G401 (cell line): ENCODE results near the gene AXIN1. TPM values are rescaled to one million over a fixed set of nuclear protein-coding genes. Genes with fewer than 3 reads are reported as not detected.
A peak's percentile ranks its signal among the peaks of the same experiment; 100 is the strongest.
"Not testable (repeated sequence)": the region's sequence is repeated elsewhere in the genome, so short reads cannot be mapped to it uniquely, and the experiment has no call there.

Experiments
- DNase-seq: peaks from one replicate; pipeline ENCODE4 v3.0.0-alpha.2; 2015; ENCODE audit warnings: low spot score
- in situ Hi-C: cut with HindIII; loops from 2 replicates; pipeline ENCODE4 v1.10.0; 2016; ENCODE audit warnings: low sequenced_read_pairs, mixed read lengths
- total RNA-seq: library from RNA; depleted of rRNA; stranded (reverse); fragments of >200 nt; shearing (Covaris generic); gene quantifications from 2 replicates; pipeline ENCODE4 v1.2.3, GENCODE V29; 2014; rRNA removed

The AXIN1 gene
- total RNA-seq, result 45.5 and 46.3 TPM in 2 replicates

GRCh38 chr16:352547-353403, at the start of gene AXIN1:
Gene AXIN1 (minus strand): TSS chr16:352723. CDS start chr16:347025, 5,698 bp downstream.
- in situ Hi-C loops, result no loop called here
- DNase-seq, result peak; percentile 95

GRCh38 chr16:401468-402348, 49.2 kb upstream of the AXIN1 start, which contains the start of gene DECR2:
Gene DECR2 (plus strand): TSS chr16:401885. CDS start chr16:401964, 79 bp downstream.
- in situ Hi-C loops, result no loop called here
- peak; percentile 93 for DNase-seq

- no peak for DNase-seq
Observed at GRCh38 chr16:400061-400591, 47.6 kb upstream of the AXIN1 start.

GRCh38 chr16:399340-400019, 47.0 kb upstream of the AXIN1 start:
- DNase-seq, result no peak
- in situ Hi-C loops, result no loop called here

More at GRCh38 chr16:400061-400591, 47.6 kb upstream of the AXIN1 start:
- in situ Hi-C loops, result no loop called here

GRCh38 chr16:398561-399339, 46.2 kb upstream of the AXIN1 start:
- in situ Hi-C loops, result no loop called here
- no peak for DNase-seq

- DNase-seq, result peak; percentile 67
- in situ Hi-C loops, result no loop called here
Observed at GRCh38 chr16:397736-398332, 45.3 kb upstream of the AXIN1 start.

GRCh38 chr16:397135-397661, 44.7 kb upstream of the AXIN1 start, which contains the start of gene NME4:
Gene NME4 (plus strand): TSS chr16:397199. CDS start chr16:397223, 24 bp downstream.
- in situ Hi-C loops, result no loop called here
- no peak for DNase-seq

GRCh38 chr16:396605-397004, 44.1 kb upstream of the AXIN1 start:
- in situ Hi-C loops, result no loop called here
- DNase-seq, result peak; percentile 71

- in situ Hi-C loops, result no loop called here
- no peak for DNase-seq
Observed at GRCh38 chr16:396199-396598, 43.7 kb upstream of the AXIN1 start.

GRCh38 chr16:392450-393030, 40.0 kb upstream of the AXIN1 start:
- in situ Hi-C loops, result no loop called here

GRCh38 chr16:391885-392335, 39.4 kb upstream of the AXIN1 start:
- in situ Hi-C loops, result no loop called here
- DNase-seq, result peak; percentile 49

More at GRCh38 chr16:392450-393030, 40.0 kb upstream of the AXIN1 start:
- no peak for DNase-seq

- DNase-seq, result peak; percentile 42
- in situ Hi-C loops, result no loop called here
Observed at GRCh38 chr16:389352-389751, 36.8 kb upstream of the AXIN1 start.

- in situ Hi-C loops, result not testable (repeated sequence)
- peak; percentile 70 for DNase-seq
Observed at GRCh38 chr16:387761-388666, 35.5 kb upstream of the AXIN1 start.

- in situ Hi-C loops, result no loop called here
- DNase-seq, result peak; percentile 63
Observed at GRCh38 chr16:386641-387156, 34.2 kb upstream of the AXIN1 start.

GRCh38 chr16:383326-384051, 31.0 kb upstream of the AXIN1 start:
- peak; percentile 52 for DNase-seq
- in situ Hi-C loops, result no loop called here
